HepG2 (cell line): ENCODE measurements around the gene LOC128125822.

ENCODE experiments used
- ATM ChIP-seq: fragments of 450-650 bp; IDR thresholded peaks from 2 replicates; pipeline ENCODE4 v1.7.1; 2017; ENCODE audit warnings: mild to moderate bottlenecking, borderline replicate concordance
- CEBPG ChIP-seq: IDR thresholded peaks from 2 replicates; pipeline ENCODE4 v1.6.1; 2016
- CHCHD3 ChIP-seq: sonication (generic); formaldehyde crosslinking; IDR thresholded peaks from 2 replicates; pipeline ENCODE4 v1.8.0; 2022; ENCODE audit warnings: mild to moderate bottlenecking, missing genetic modification reagents, moderate library complexity
- CREB3 ChIP-seq: sonication (generic); formaldehyde crosslinking; IDR thresholded peaks from 2 replicates; pipeline ENCODE4 v1.5.0; 2020; ENCODE audit warnings: missing genetic modification reagents
- GABPA ChIP-seq, 2 experiments: IDR thresholded peaks; 2 replicates each; pipeline ENCODE4 v1.6.1; 2011 to 2016; ENCODE audit warnings: low read depth in 2 of 2, low read length in 1 of 2, missing biosample characterization in 1 of 2, missing genetic modification characterization in 1 of 2
- GPN1 ChIP-seq: sonication (generic); formaldehyde crosslinking; IDR thresholded peaks from 2 replicates; pipeline ENCODE4 v1.5.1; 2020; ENCODE audit warnings: missing genetic modification reagents, borderline replicate concordance
- JUNB ChIP-seq: sonication (generic); formaldehyde crosslinking; IDR thresholded peaks from 2 replicates; pipeline ENCODE4 v1.8.0; 2022; ENCODE audit warnings: missing genetic modification reagents, mild to moderate bottlenecking, borderline replicate concordance
- KAT8 ChIP-seq: IDR thresholded peaks from 2 replicates; pipeline ENCODE4 v1.6.1; 2016; ENCODE audit warnings: missing genetic modification reagents, missing compliant biosample characterization
- KLF16 ChIP-seq, 2 experiments: sonication (generic) in 1 of 2; formaldehyde crosslinking in 1 of 2; IDR thresholded peaks; 2 replicates each; pipeline versions ENCODE4 v1.6.1 to v1.8.0; 2016 to 2023; ENCODE audit warnings: missing genetic modification reagents in 2 of 2, missing compliant biosample characterization in 1 of 2
- NBN ChIP-seq: fragments of 450-650 bp; conservative IDR thresholded peaks from 2 replicates; pipeline ENCODE4 v1.6.1; 2017
- NR2F6 ChIP-seq, 2 experiments: IDR thresholded peaks; 2 replicates each; pipeline ENCODE4 v1.6.1; 2016; ENCODE audit warnings: antibody characterized with exemption in 1 of 2, mild to moderate bottlenecking in 1 of 2
- REL ChIP-seq: sonication (generic); formaldehyde crosslinking; conservative IDR thresholded peaks from 2 replicates; pipeline ENCODE4 v1.8.0; 2022; ENCODE audit warnings: mild to moderate bottlenecking, missing genetic modification reagents, moderate library complexity
- SKI ChIP-seq: fragments of 450-650 bp; IDR thresholded peaks from one replicate; pipeline ENCODE4 v1.6.1; 2018; ENCODE audit warnings: mild to moderate bottlenecking; ENCODE audit not compliant: partially characterized antibody
- SNAI1 ChIP-seq: sonication (generic); formaldehyde crosslinking; IDR thresholded peaks from 2 replicates; pipeline ENCODE4 v1.5.0; 2020; ENCODE audit warnings: mild to moderate bottlenecking, missing genetic modification reagents, borderline replicate concordance
- TAF1 ChIP-seq: sonication (generic); formaldehyde crosslinking; IDR thresholded peaks from 2 replicates; pipeline ENCODE4 v1.4.0; 2020; ENCODE audit warnings: missing genetic modification reagents
- ZBTB44 ChIP-seq: sonication (generic); formaldehyde crosslinking; IDR thresholded peaks from 2 replicates; pipeline ENCODE4 v1.4.0; 2020; ENCODE audit warnings: missing genetic modification reagents
- ZFP82 ChIP-seq: sonication (generic); formaldehyde crosslinking; IDR thresholded peaks from 2 replicates; pipeline ENCODE4 v1.5.1; 2020; ENCODE audit warnings: mild to moderate bottlenecking, missing genetic modification reagents, borderline replicate concordance
- ZNF296 ChIP-seq: sonication (generic); formaldehyde crosslinking; conservative IDR thresholded peaks from 2 replicates; pipeline ENCODE4 v1.5.0; 2020; ENCODE audit warnings: mild to moderate bottlenecking, missing genetic modification reagents
- ZNF367 ChIP-seq: sonication (generic); formaldehyde crosslinking; IDR thresholded peaks from 2 replicates; pipeline ENCODE4 v1.4.0; 2020; ENCODE audit warnings: missing genetic modification reagents, borderline replicate concordance
- ZNF574 ChIP-seq: sonication (generic); formaldehyde crosslinking; IDR thresholded peaks from 2 replicates; pipeline ENCODE4 v1.4.0; 2020; ENCODE audit warnings: missing genetic modification reagents
- ZNF672 ChIP-seq: sonication (generic); formaldehyde crosslinking; IDR thresholded peaks from 2 replicates; pipeline ENCODE4 v1.8.1; 2022; ENCODE audit warnings: missing genetic modification reagents
- ZNF678 ChIP-seq: sonication (generic); formaldehyde crosslinking; IDR thresholded peaks from 2 replicates; pipeline ENCODE4 v1.4.0; 2020; ENCODE audit warnings: mild to moderate bottlenecking, missing genetic modification reagents
- ZNF776 ChIP-seq: sonication (generic); formaldehyde crosslinking; IDR thresholded peaks from 2 replicates; pipeline ENCODE4 v1.4.0; 2020; ENCODE audit warnings: mild to moderate bottlenecking, missing genetic modification reagents
- ZNF784 ChIP-seq: sonication (generic); formaldehyde crosslinking; IDR thresholded peaks from 2 replicates; pipeline ENCODE4 v1.5.1; 2020; ENCODE audit warnings: missing genetic modification reagents, mild to moderate bottlenecking, borderline replicate concordance
- ZNF816 ChIP-seq: sonication (generic); formaldehyde crosslinking; IDR thresholded peaks from 2 replicates; pipeline ENCODE4 v1.8.0; 2022; ENCODE audit warnings: missing genetic modification reagents, mild to moderate bottlenecking, borderline replicate concordance
- ZSCAN25 ChIP-seq: sonication (generic); formaldehyde crosslinking; IDR thresholded peaks from 2 replicates; pipeline ENCODE4 v1.8.0; 2022; ENCODE audit warnings: mild to moderate bottlenecking, missing genetic modification reagents
- TF ChIP-seq, protein P1 (sequence below): sonication (generic); formaldehyde crosslinking; IDR thresholded peaks from 2 replicates; pipeline ENCODE4 v1.8.1; 2023; ENCODE audit warnings: missing genetic modification reagents, mild to moderate bottlenecking, borderline replicate concordance

Gene LOC128125822

GRCh38 chr6:63572747-63573075, 431 bp downstream of the LOC128125822 start (continued):
- TF ChIP-seq ZBTB44 (CRISPR knock-in tag) (no peak), CHCHD3 (CRISPR knock-in tag) (no peak), ZNF296 (no peak), ATM (no peak), JUNB (0 out of 2 replicates have a peak, but pooled peaks have one; percentile 9), CEBPG (no peak), ZFP82 (peak; percentile 58; the same call in 1 of the 2 replicates), ZNF574 (no peak), ZNF672 (CRISPR knock-in tag) (0 out of 2 replicates have a peak, but pooled peaks have one; percentile 0), NR2F6 (IDR thresholded peaks at IDR 0.05) (no peak), NR2F6 (CRISPR knock-in tag; IDR thresholded peaks at IDR 0.05) (no peak), ZNF784 (CRISPR knock-in tag) (peak; percentile 68; the same call in 1 of the 2 replicates), CREB3 (CRISPR knock-in tag) (0 out of 2 replicates have a peak, but pooled peaks have one; percentile 19), GABPA (IDR thresholded peaks at IDR 0.05; ENCODE audit: low read depth, low read length) (no peak), GABPA (CRISPR knock-in tag; IDR thresholded peaks at IDR 0.05; ENCODE audit: low read depth) (no peak), ZNF776 (CRISPR knock-in tag) (no peak), ZNF367 (CRISPR knock-in tag) (no peak), SNAI1 (peak; percentile 73; the same call in 1 of the 2 replicates), TAF1 (CRISPR knock-in tag) (peak; percentile 15; the same call in 1 of the 2 replicates), ZNF816 (CRISPR knock-in tag) (no peak; the same call in 1 of the 2 replicates), KAT8 (CRISPR knock-in tag) (no peak), REL (CRISPR knock-in tag) (peak; percentile 88; the same call in 1 of the 2 replicates), ZNF678 (CRISPR knock-in tag) (peak; percentile 71), NBN (no peak), ZSCAN25 (no peak), GPN1 (CRISPR knock-in tag) (no peak), SKI (no peak), KLF16 (CRISPR knock-in tag; IDR thresholded peaks at IDR 0.05) (no peak)
- TF ChIP-seq, protein P1, sequence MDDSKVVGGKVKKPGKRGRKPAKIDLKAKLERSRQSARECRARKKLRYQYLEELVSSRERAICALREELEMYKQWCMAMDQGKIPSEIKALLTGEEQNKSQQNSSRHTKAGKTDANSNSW (CRISPR knock-in tag): peak; percentile 40; the same call in 1 of the 2 replicates
